ENCODE data around the gene SLC39A3. TPM values are rescaled to one million over a fixed set of nuclear protein-coding genes. Genes with fewer than 3 reads are reported as not detected.

The SLC39A3 gene
- polyA plus RNA-seq, 3 donors = 23.8 to 30.3 (median 26.9) TPM

- no peak for DNase-seq (ENCODE audit: extremely low read depth in 1 of 11, low read depth in 9 of 11, low spot score in 4 of 11)
These were observed 34.4 kb upstream of the SLC39A3 start for GRCh38 chr19:2774083-2774679.

- no peak for DNase-seq (ENCODE audit: extremely low read depth in 1 of 11, low read depth in 9 of 11, low spot score in 4 of 11)
These were observed 32.2 kb upstream of the SLC39A3 start for GRCh38 chr19:2771786-2772674.

GRCh38 chr19:2770055-2771013 lies 30.5 kb upstream of the SLC39A3 start:
- DNase-seq (ENCODE audit: extremely low read depth in 1 of 11, low read depth in 9 of 11, low spot score in 4 of 11) = peak in 7 of 11 donors; percentile 36 to 78 (median 66)

GRCh38 chr19:2769218-2769617 lies 29.4 kb upstream of the SLC39A3 start:
- DNase-seq (ENCODE audit: extremely low read depth in 1 of 11, low read depth in 9 of 11, low spot score in 4 of 11) = no peak

- DNase-seq (ENCODE audit: extremely low read depth in 1 of 11, low read depth in 9 of 11, low spot score in 4 of 11) = no peak
These were observed 28.7 kb upstream of the SLC39A3 start for GRCh38 chr19:2768365-2769132.

- no peak for DNase-seq (ENCODE audit: extremely low read depth in 1 of 11, low read depth in 9 of 11, low spot score in 4 of 11)
These were observed 27.9 kb upstream of the SLC39A3 start for GRCh38 chr19:2767688-2768087.

GRCh38 chr19:2766594-2767372 lies 27.0 kb upstream of the SLC39A3 start:
- no peak for DNase-seq (ENCODE audit: extremely low read depth in 1 of 11, low read depth in 9 of 11, low spot score in 4 of 11)

- DNase-seq (ENCODE audit: extremely low read depth in 1 of 11, low read depth in 9 of 11, low spot score in 4 of 11) = no peak
These were observed 25.6 kb upstream of the SLC39A3 start for GRCh38 chr19:2765376-2765775.

GRCh38 chr19:2764945-2765344 lies 25.1 kb upstream of the SLC39A3 start:
- no peak for DNase-seq (ENCODE audit: extremely low read depth in 1 of 11, low read depth in 9 of 11, low spot score in 4 of 11)

GRCh38 chr19:2763687-2764086 lies 23.9 kb upstream of the SLC39A3 start:
- DNase-seq (ENCODE audit: extremely low read depth in 1 of 11, low read depth in 9 of 11, low spot score in 4 of 11) = no peak

- DNase-seq (ENCODE audit: extremely low read depth in 1 of 11, low read depth in 9 of 11, low spot score in 4 of 11) = no peak
These were observed 23.1 kb upstream of the SLC39A3 start for GRCh38 chr19:2762783-2763496.

GRCh38 chr19:2761876-2762782 lies 22.3 kb upstream of the SLC39A3 start:
- DNase-seq (ENCODE audit: extremely low read depth in 1 of 11, low read depth in 9 of 11, low spot score in 4 of 11) = no peak

GRCh38 chr19:2761309-2761677 lies 21.5 kb upstream of the SLC39A3 start:
- no peak for DNase-seq (ENCODE audit: extremely low read depth in 1 of 11, low read depth in 9 of 11, low spot score in 4 of 11)

GRCh38 chr19:2759965-2760364 lies 20.1 kb upstream of the SLC39A3 start:
- no peak for DNase-seq (ENCODE audit: extremely low read depth in 1 of 11, low read depth in 9 of 11, low spot score in 4 of 11)

- no peak for DNase-seq (ENCODE audit: extremely low read depth in 1 of 11, low read depth in 9 of 11, low spot score in 4 of 11)
These were observed 19.5 kb upstream of the SLC39A3 start for GRCh38 chr19:2759362-2759761.

- no peak for DNase-seq (ENCODE audit: extremely low read depth in 1 of 11, low read depth in 9 of 11, low spot score in 4 of 11)
These were observed 18.9 kb upstream of the SLC39A3 start for GRCh38 chr19:2758601-2759313.

All from renal cortex interstitium (tissue), 11 donors.